AG09319 (cell line): ENCODE data around the gene OTUD7B.

ENCODE experiments used
- DNase-seq: peaks from one replicate; pipeline ENCODE4 v3.0.0-alpha.2; 2010; ENCODE audit warnings: low read depth; ENCODE audit errors: extremely low read depth
- CTCF ChIP-seq: IDR thresholded peaks from 2 replicates; pipeline ENCODE4 v1.5.1; 2011; ENCODE audit warnings: low read depth, mild to moderate bottlenecking, inconsistent platforms, low read length, moderate library complexity

Gene OTUD7B

GRCh38 chr1:150034336-150034735, 23.8 kb upstream of the OTUD7B start:
- TF ChIP-seq CTCF, result no peak
- no peak for DNase-seq

- TF ChIP-seq CTCF, result no peak
- DNase-seq, result no peak
Measured at GRCh38 chr1:150028322-150028721, 17.8 kb upstream of the OTUD7B start.

GRCh38 chr1:150024156-150024555, 13.6 kb upstream of the OTUD7B start:
- no peak for DNase-seq
- no peak for TF ChIP-seq CTCF

GRCh38 chr1:150022357-150022756, 11.8 kb upstream of the OTUD7B start:
- TF ChIP-seq CTCF, result no peak
- no peak for DNase-seq

GRCh38 chr1:150021191-150021694, 10.7 kb upstream of the OTUD7B start:
- DNase-seq, result no peak
- no peak for TF ChIP-seq CTCF

GRCh38 chr1:150020711-150021110, 10.2 kb upstream of the OTUD7B start:
- no peak for DNase-seq
- no peak for TF ChIP-seq CTCF

- TF ChIP-seq CTCF, result no peak
- no peak for DNase-seq
Measured at GRCh38 chr1:150018165-150018564, 7.6 kb upstream of the OTUD7B start.
